Uterus (tissue), 4 donors: ENCODE data around the gene RAB12. TPM values are rescaled to one million over a fixed set of nuclear protein-coding genes. Genes with fewer than 3 reads are reported as not detected.

ENCODE experiments used
- DNase-seq, 2 donors: peaks; one replicate each; pipeline ENCODE4 v3.0.0-alpha.2; 2019 to 2020
- H3K27ac ChIP-seq, 2 donors: fragments of 200-600 bp; sonication (generic); 1 replicate in 1 of 2; 2 replicates in 1 of 2; pipeline ENCODE4 v1.5.1; 2016 to 2018
- H3K27me3 ChIP-seq, 2 donors: fragments of 200-600 bp; sonication (generic); one replicate each; pipeline ENCODE4 v1.5.1; 2018 to 2019; ENCODE audit warnings: control low read depth in 1 of 2
- H3K36me3 ChIP-seq, 2 donors: fragments of 200-600 bp; sonication (generic); one replicate each; pipeline ENCODE4 v1.5.1; 2019; ENCODE audit warnings: control low read depth in 1 of 2
- H3K4me1 ChIP-seq, 2 donors: fragments of 200-600 bp; sonication (generic); one replicate each; pipeline ENCODE4 v1.5.1; 2018 to 2019; ENCODE audit warnings: control low read depth in 1 of 2
- H3K4me3 ChIP-seq, 2 donors: fragments of 200-600 bp; sonication (generic); 1 replicate in 1 of 2; 2 replicates in 1 of 2; pipeline ENCODE4 v1.5.1; 2018 to 2019; ENCODE audit warnings: mild to moderate bottlenecking in 1 of 2
- H3K9me3 ChIP-seq, 2 donors: fragments of 200-600 bp; sonication (generic); one replicate each; pipeline ENCODE4 v1.5.1; 2019; ENCODE audit warnings: control low read depth in 1 of 2
- POLR2A ChIP-seq, 2 donors: fragments of 450-650 bp; IDR thresholded peaks; one replicate each; pipeline ENCODE4 v1.6.1; 2016; ENCODE audit warnings: antibody characterized with exemption in 2 of 2, mild to moderate bottlenecking in 1 of 2, moderate library complexity in 1 of 2
- intact Hi-C: fragments of 100-400 bp; cut with DNase I; formaldehyde crosslinking; loops from one replicate; pipeline ENCODE4 v1.15.1; 2023; ENCODE audit warnings: low total_unique reads
- total RNA-seq, 4 donors: library from RNA; depleted of rRNA in 3 of 4; stranded (reverse); fragments of >200 nt in 3 of 4; gene quantifications; one replicate each; pipeline versions ENCODE4 v1.1.0 to v1.2.4, GENCODE V29; 2014 to 2023
- TF ChIP-seq, protein P1 (sequence below), 4 experiments: fragments of 200-600 bp in 2 of 4; fragments of 450-650 bp in 2 of 4; sonication (generic) in 2 of 4; IDR thresholded peaks; one replicate each; pipeline ENCODE4 v1.5.1; 2016 to 2019; ENCODE audit warnings: antibody characterized with exemption in 4 of 4, mild to moderate bottlenecking in 2 of 4, moderate library complexity in 1 of 4
- donor health status: DM: yes; HTN: yes; CAD: no.

Gene RAB12
- total RNA-seq, 4 donors from 2014 or later: 37.9 to 85.8 (median 50.4) TPM

DNA sequence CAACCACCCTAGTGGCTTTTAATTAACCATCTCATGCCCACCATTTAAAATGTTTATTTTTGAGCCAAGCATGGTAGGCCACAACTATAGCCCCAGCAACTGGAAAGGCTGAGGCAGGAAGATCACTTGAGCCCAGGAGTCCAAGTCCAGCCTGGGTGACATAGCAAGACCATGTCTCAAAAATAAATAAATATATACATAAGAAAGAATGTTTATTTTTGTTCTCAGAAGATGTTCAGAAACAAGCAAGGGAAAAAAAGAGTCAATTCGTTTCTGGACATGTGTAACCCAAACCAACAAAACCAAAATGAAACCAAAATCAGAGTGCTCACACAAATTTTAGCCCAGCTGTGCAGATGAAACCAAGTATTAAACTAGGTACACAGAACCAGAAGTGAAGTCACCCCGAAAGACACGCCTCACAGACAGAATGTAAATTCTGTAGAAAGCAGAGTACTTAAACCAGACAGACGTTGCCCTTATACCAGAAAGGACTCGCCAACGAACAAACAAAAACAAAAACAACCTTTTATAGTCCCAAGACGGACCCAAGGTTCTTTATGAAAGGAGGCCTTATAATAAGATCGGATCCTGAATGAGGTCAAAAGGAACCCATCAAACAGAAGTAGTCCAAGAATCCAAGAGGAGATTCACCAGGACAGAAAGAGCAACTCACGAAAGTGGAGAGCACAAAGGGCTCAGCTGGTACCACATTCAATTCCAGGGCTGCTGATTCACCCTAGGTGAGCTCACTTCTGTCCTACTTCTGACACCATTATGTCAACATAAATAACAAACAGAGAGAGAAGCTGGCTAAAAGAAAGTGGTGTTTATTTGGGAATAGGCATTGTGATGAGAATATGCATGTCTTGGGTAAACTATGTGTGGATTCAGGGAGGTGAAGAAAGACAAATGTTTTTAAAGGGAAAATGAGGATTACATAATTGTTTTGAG is 64.3 kb downstream of the RAB12 start:
- intact Hi-C loops: no loop called here

GRCh38 chr18:8675057-8675456 is 65.8 kb downstream of the RAB12 start:
- DNase-seq: no peak
- Histone ChIP-seq H3K36me3 (no peaks in the 10 kb centered on the region), H3K4me1 (no peaks in the 10 kb centered on the region), H3K27ac (no peak overlapping the region), H3K4me3 (no peak overlapping the region), H3K27me3 (no peaks in the 10 kb centered on the region), H3K9me3 (no peaks in the 10 kb centered on the region)
- TF ChIP-seq POLR2A (IDR thresholded peaks at IDR 0.05): no peak
- TF ChIP-seq, protein P1, sequence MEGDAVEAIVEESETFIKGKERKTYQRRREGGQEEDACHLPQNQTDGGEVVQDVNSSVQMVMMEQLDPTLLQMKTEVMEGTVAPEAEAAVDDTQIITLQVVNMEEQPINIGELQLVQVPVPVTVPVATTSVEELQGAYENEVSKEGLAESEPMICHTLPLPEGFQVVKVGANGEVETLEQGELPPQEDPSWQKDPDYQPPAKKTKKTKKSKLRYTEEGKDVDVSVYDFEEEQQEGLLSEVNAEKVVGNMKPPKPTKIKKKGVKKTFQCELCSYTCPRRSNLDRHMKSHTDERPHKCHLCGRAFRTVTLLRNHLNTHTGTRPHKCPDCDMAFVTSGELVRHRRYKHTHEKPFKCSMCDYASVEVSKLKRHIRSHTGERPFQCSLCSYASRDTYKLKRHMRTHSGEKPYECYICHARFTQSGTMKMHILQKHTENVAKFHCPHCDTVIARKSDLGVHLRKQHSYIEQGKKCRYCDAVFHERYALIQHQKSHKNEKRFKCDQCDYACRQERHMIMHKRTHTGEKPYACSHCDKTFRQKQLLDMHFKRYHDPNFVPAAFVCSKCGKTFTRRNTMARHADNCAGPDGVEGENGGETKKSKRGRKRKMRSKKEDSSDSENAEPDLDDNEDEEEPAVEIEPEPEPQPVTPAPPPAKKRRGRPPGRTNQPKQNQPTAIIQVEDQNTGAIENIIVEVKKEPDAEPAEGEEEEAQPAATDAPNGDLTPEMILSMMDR (IDR thresholded peaks at IDR 0.05): no peak
- intact Hi-C loops: no loop called here

More for the DNA sequence above, 64.3 kb downstream of the RAB12 start:
- H3K27ac ChIP-seq: no peak overlapping the region
- H3K36me3 ChIP-seq: no peaks in the 10 kb centered on the region
- H3K9me3 ChIP-seq: no peaks in the 10 kb centered on the region
- no peak overlapping the region for H3K4me3 ChIP-seq
- no peak for DNase-seq
- TF ChIP-seq POLR2A (IDR thresholded peaks at IDR 0.05): no peak
- TF ChIP-seq, protein P1 (IDR thresholded peaks at IDR 0.05): no peak
- H3K4me1 ChIP-seq: no peaks in the 10 kb centered on the region
- H3K27me3 ChIP-seq: no peaks in the 10 kb centered on the region

GRCh38 chr18:8681196-8681595 is 72.0 kb downstream of the RAB12 start:
- H3K27ac ChIP-seq: no peak overlapping the region
- H3K9me3 ChIP-seq: no peaks in the 10 kb centered on the region
- intact Hi-C loops: no loop called here
- H3K4me1 ChIP-seq: no peaks in the 10 kb centered on the region
- no peaks in the 10 kb centered on the region for H3K36me3 ChIP-seq
- no peaks in the 10 kb centered on the region for H3K27me3 ChIP-seq
- no peak overlapping the region for H3K4me3 ChIP-seq
- no peak for DNase-seq
- TF ChIP-seq, protein P1 (IDR thresholded peaks at IDR 0.05): no peak
- no peak for TF ChIP-seq POLR2A (IDR thresholded peaks at IDR 0.05)

DNA sequence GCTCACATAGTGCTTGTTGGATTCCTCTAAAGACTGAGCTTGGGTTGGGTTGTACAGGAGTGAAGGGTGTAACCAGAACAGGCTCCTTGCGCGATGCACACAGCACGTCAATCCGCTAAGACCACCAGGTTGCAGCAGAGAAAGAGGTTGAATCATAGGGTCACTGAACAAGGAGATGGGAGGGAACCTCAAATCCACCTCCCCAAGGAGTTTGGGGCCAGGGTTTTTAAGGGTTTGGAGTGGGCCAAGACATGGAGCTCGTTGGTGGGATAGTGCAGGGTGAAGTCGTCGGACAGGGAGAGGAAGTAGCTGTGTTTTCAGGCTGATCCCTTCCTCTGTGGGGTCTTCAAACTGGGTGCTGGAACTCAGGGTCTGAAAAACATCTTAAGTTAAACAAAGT is 75.3 kb downstream of the RAB12 start:
- no peak for DNase-seq
- no peaks in the 10 kb centered on the region for H3K27me3 ChIP-seq
- intact Hi-C loops: no loop called here
- no peak overlapping the region for H3K4me3 ChIP-seq
- no peaks in the 10 kb centered on the region for H3K4me1 ChIP-seq
- no peaks in the 10 kb centered on the region for H3K36me3 ChIP-seq
- H3K9me3 ChIP-seq: no peaks in the 10 kb centered on the region
- no peak overlapping the region for H3K27ac ChIP-seq
- no peak for TF ChIP-seq POLR2A (IDR thresholded peaks at IDR 0.05)
- TF ChIP-seq, protein P1 (IDR thresholded peaks at IDR 0.05): no peak

DNA sequence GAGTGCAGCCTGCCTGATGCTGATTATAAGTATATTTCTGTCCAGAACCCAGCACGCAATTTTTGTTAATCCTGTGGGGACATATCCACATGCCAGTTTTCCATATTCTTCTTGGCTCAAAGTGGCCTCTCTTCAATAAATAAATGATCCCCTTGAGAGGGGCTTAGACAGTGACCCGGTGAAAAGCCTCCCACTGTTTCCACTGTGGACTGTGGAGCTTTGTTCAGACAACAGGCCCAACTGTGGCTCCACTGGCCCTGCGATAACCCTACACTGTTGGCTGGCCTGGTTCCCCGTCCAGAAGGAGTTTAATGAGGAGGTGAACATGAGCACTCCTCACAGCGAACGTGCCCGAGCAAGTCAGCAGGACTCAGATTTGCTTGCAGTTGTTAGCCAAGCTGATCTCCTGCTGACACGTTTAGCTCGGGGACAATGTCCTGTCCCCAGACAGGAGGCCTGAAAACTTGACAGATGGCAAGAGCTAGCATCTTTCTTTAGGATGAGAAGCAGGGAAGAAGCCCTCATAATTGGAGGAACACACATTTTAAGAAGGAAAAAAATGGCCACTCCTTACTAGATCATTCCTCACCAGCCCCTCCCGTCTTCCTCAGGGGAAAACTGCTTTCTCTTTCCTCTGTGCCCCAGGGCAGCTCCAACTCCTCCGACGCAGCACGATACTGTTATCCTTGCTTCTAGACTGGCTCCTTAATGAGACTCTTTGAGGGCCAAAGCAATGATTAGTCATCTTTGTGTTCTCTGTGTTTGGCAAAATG is 76.1 kb downstream of the RAB12 start:
- Histone ChIP-seq H3K27me3 (no peaks in the 10 kb centered on the region), H3K27ac (no peak overlapping the region), H3K9me3 (no peaks in the 10 kb centered on the region), H3K4me1 (no peaks in the 10 kb centered on the region), H3K4me3 (no peak overlapping the region), H3K36me3 (no peaks in the 10 kb centered on the region)
- TF ChIP-seq, protein P1 (IDR thresholded peaks at IDR 0.05): no peak
- TF ChIP-seq POLR2A (IDR thresholded peaks at IDR 0.05): no peak
- intact Hi-C loops: no loop called here
- DNase-seq: no peak
